H9 (cell line): Measurements from ENCODE around the gene HEG1. TPM values are rescaled to one million over a fixed set of nuclear protein-coding genes. Genes with fewer than 3 reads are reported as not detected.

Experiments
- DNase-seq: peaks from one replicate; pipeline ENCODE4 v3.0.0-alpha.2; 2017
- H2AFZ ChIP-seq: one replicate; pipeline ENCODE4 v1.6.1; 2013; ENCODE audit warnings: mild to moderate bottlenecking, low read length, control low read depth, moderate library complexity
- H2AK5ac ChIP-seq: 2 replicates; pipeline ENCODE4 v1.6.1; 2013; ENCODE audit warnings: low read length, control low read depth, mixed read lengths; ENCODE audit not compliant: insufficient read length
- H2BK120ac ChIP-seq: one replicate; pipeline ENCODE4 v1.6.1; 2013; ENCODE audit warnings: low read depth, mild to moderate bottlenecking, low read length, control low read depth, inconsistent platforms; ENCODE audit not compliant: poor library complexity, severe bottlenecking
- H2BK12ac ChIP-seq: 2 replicates; pipeline ENCODE4 v1.6.1; 2013; ENCODE audit warnings: low read length, control low read depth, mixed read lengths, low read depth; ENCODE audit not compliant: insufficient read length
- H2BK15ac ChIP-seq: 2 replicates; pipeline ENCODE4 v1.6.1; 2013; ENCODE audit warnings: low read depth, low read length, control low read depth
- H2BK20ac ChIP-seq: one replicate; pipeline ENCODE4 v1.6.1; 2013; ENCODE audit warnings: low read depth, mild to moderate bottlenecking, low read length, control low read depth, inconsistent platforms; ENCODE audit not compliant: poor library complexity, severe bottlenecking
- H2BK5ac ChIP-seq: 2 replicates; pipeline ENCODE4 v1.6.1; 2013; ENCODE audit warnings: low read length, control low read depth, mixed read lengths; ENCODE audit not compliant: insufficient read length
- H3K14ac ChIP-seq: 2 replicates; pipeline ENCODE4 v1.6.1; 2013; ENCODE audit warnings: low read length, control low read depth; ENCODE audit not compliant: insufficient read depth
- H3K18ac ChIP-seq: 2 replicates; pipeline ENCODE4 v1.6.1; 2013; ENCODE audit warnings: low read depth, mild to moderate bottlenecking, mixed read lengths, low read length, control low read depth; ENCODE audit not compliant: insufficient read length
- H3K23ac ChIP-seq: 2 replicates; pipeline ENCODE4 v1.6.1; 2013; ENCODE audit warnings: low read length, control low read depth, mixed read lengths, low read depth; ENCODE audit not compliant: insufficient read length
- H3K23me2 ChIP-seq: 2 replicates; pipeline ENCODE4 v1.6.1; 2013; ENCODE audit warnings: low read depth, mild to moderate bottlenecking, mixed read lengths, low read length, control low read depth; ENCODE audit not compliant: insufficient read length, poor library complexity, severe bottlenecking
- H3K27ac ChIP-seq: 2 replicates; pipeline ENCODE4 v1.5.1; 2013; ENCODE audit warnings: low read length, control low read depth, mixed read lengths, low read depth; ENCODE audit not compliant: insufficient read length
- H3K27me3 ChIP-seq: 2 replicates; pipeline ENCODE4 v1.6.1; 2013; ENCODE audit warnings: low read length, control low read depth, inconsistent platforms; ENCODE audit not compliant: insufficient read depth
- H3K4ac ChIP-seq: 2 replicates; pipeline ENCODE4 v1.6.1; 2013; ENCODE audit warnings: low read depth, mild to moderate bottlenecking, control low read depth, inconsistent platforms, low read length, moderate library complexity
- H3K4me1 ChIP-seq: 2 replicates; pipeline ENCODE4 v1.6.1; 2013; ENCODE audit warnings: low read length, control low read depth, inconsistent platforms; ENCODE audit not compliant: insufficient read depth
- H3K4me2 ChIP-seq: 2 replicates; pipeline ENCODE4 v1.6.1; 2013; ENCODE audit warnings: low read length, control low read depth, mixed read lengths; ENCODE audit not compliant: insufficient read length, insufficient read depth
- H3K56ac ChIP-seq: 2 replicates; pipeline ENCODE4 v1.6.1; 2013; ENCODE audit warnings: low read depth, mild to moderate bottlenecking, mixed read lengths, low read length, control low read depth; ENCODE audit not compliant: insufficient read length
- H3K79me1 ChIP-seq: 2 replicates; pipeline ENCODE4 v1.6.1; 2013; ENCODE audit warnings: low read depth, mild to moderate bottlenecking, moderate library complexity, low read length, control low read depth, inconsistent platforms; ENCODE audit not compliant: insufficient read depth, poor library complexity, severe bottlenecking
- H3K79me2 ChIP-seq: 2 replicates; pipeline ENCODE4 v1.6.1; 2013; ENCODE audit warnings: low read length, control low read depth, inconsistent platforms; ENCODE audit not compliant: insufficient read depth
- H3K9ac ChIP-seq: 2 replicates; pipeline ENCODE4 v1.6.1; 2013; ENCODE audit warnings: low read length, control low read depth, mixed read lengths; ENCODE audit not compliant: insufficient read length; ENCODE audit errors: extremely low read depth
- H3K9me3 ChIP-seq: one replicate; pipeline ENCODE4 v1.6.1; 2013; ENCODE audit warnings: low read depth, low read length, inconsistent platforms; ENCODE audit not compliant: control insufficient read depth
- H3T11ph ChIP-seq: one replicate; pipeline ENCODE4 v1.6.1; 2013; ENCODE audit warnings: mild to moderate bottlenecking, low read length, control low read depth, inconsistent platforms
- H4K20me1 ChIP-seq: one replicate; pipeline ENCODE4 v1.6.1; 2013; ENCODE audit not compliant: control insufficient read depth, insufficient read length, insufficient read depth
- H4K5ac ChIP-seq: 2 replicates; pipeline ENCODE4 v1.6.1; 2013; ENCODE audit warnings: low read depth, mild to moderate bottlenecking, mixed read lengths, low read length, control low read depth; ENCODE audit not compliant: insufficient read length
- H4K8ac ChIP-seq: replicated peaks from 2 replicates; pipeline ENCODE4 v1.6.1; 2013; ENCODE audit warnings: low read length, control low read depth, mixed read lengths, low read depth; ENCODE audit not compliant: insufficient read length
- H4K91ac ChIP-seq: 2 replicates; pipeline ENCODE4 v1.6.1; 2013; ENCODE audit warnings: low read depth, mild to moderate bottlenecking, moderate library complexity, mixed read lengths, low read length, control low read depth; ENCODE audit not compliant: insufficient read length
- H3K27ac Mint-ChIP-seq, 3 experiments: 2 replicates in 2 of 3; 3 replicates in 1 of 3; pipeline ENCODE4 v1.8.0; 2020 to 2021; ENCODE audit warnings: mixed read lengths in 3 of 3, mild to moderate bottlenecking in 1 of 3, moderate library complexity in 1 of 3
- H3K27me3 Mint-ChIP-seq: 2 replicates; pipeline ENCODE4 v1.8.0; 2021; ENCODE audit warnings: low read depth, mild to moderate bottlenecking, moderate library complexity, mixed read lengths
- H3K36me3 Mint-ChIP-seq, 3 experiments: 2 replicates in 2 of 3; 3 replicates in 1 of 3; pipeline ENCODE4 v1.8.0; 2020 to 2021; ENCODE audit warnings: low read depth in 3 of 3, mixed read lengths in 3 of 3; ENCODE audit not compliant: insufficient read depth in 1 of 3
- H3K4me1 Mint-ChIP-seq, 2 experiments: 2 replicates each; pipeline ENCODE4 v1.8.0; 2020; ENCODE audit warnings: mixed read lengths in 2 of 2
- H3K4me3 Mint-ChIP-seq, 2 experiments: 2 replicates in 1 of 2; 3 replicates in 1 of 2; pipeline ENCODE4 v1.8.0; 2020 to 2021; ENCODE audit warnings: mild to moderate bottlenecking in 2 of 2, mixed read lengths in 2 of 2, moderate library complexity in 1 of 2
- H3K9me3 Mint-ChIP-seq, 2 experiments: 2 replicates in 1 of 2; 3 replicates in 1 of 2; pipeline ENCODE4 v1.8.0; 2020; ENCODE audit warnings: mild to moderate bottlenecking in 2 of 2, mixed read lengths in 2 of 2, moderate library complexity in 1 of 2
- CTCF ChIP-seq: fragments of 200-600 bp; sonication (generic); conservative IDR thresholded peaks from 3 replicates; pipeline ENCODE4 v1.8.0; 2021; ENCODE audit warnings: antibody characterized with exemption, mild to moderate bottlenecking
- WGBS: extraction: QIAGEN DNeasy Blood & Tissue Kit; methylation state at CpG from one replicate; pipeline ENCODE4 v1.1.7; 2013; ENCODE audit warnings: missing lambda C conversion rate, low lambda C conversion rate, mixed read lengths; ENCODE audit not compliant: insufficient read length; ENCODE audit errors: extremely low coverage; 5-methylcytosine and 5-hydroxymethylcytosine counted together
- total RNA-seq: library from RNA; stranded (reverse); gene quantifications from 2 replicates; pipeline ENCODE4 v1.2.1, GENCODE V29; 2021

HEG1 gene
- total RNA-seq, 1 experiment from 2014 or later = 10.3 TPM

GRCh38 chr3:124924741-124925140, 131.1 kb downstream of the HEG1 start:
- Histone ChIP-seq H4K91ac (no peak overlapping the region), H2AK5ac (no peak overlapping the region), H3K4me1 (no peaks in the 10 kb centered on the region), H3K9me3 (no peaks in the 10 kb centered on the region), H3T11ph (no peak overlapping the region), H2BK20ac (no peak overlapping the region), H3K9ac (no peak overlapping the region), H2BK5ac (no peak overlapping the region), H3K4me2 (no peak overlapping the region), H4K8ac (no peak overlapping the region), H3K27ac (no peak overlapping the region), H3K14ac (no peak overlapping the region), H3K23me2 (no peaks in the 10 kb centered on the region), H2BK12ac (no peak overlapping the region), H3K18ac (no peak overlapping the region), H3K56ac (no peak overlapping the region), H2BK120ac (no peak overlapping the region), H3K79me1 (no peaks in the 10 kb centered on the region), H2BK15ac (no peak overlapping the region), H3K4ac (no peak overlapping the region), H4K20me1 (no peaks in the 10 kb centered on the region), H3K27me3 (no peaks in the 10 kb centered on the region), H4K5ac (no peak overlapping the region), H2AFZ (no peak overlapping the region), H3K23ac (no peak overlapping the region), H3K79me2 (no peaks in the 10 kb centered on the region)
- no CpG with 5 or more reads among the region's 2 CpGs for WGBS
- no peaks in the 10 kb centered on the region; the same call in 1 of the 2 replicates for H3K27me3 Mint-ChIP-seq
- no peaks in the 10 kb centered on the region for H3K4me1 Mint-ChIP-seq
- no peak overlapping the region for H3K4me3 Mint-ChIP-seq
- no peaks in the 10 kb centered on the region for H3K9me3 Mint-ChIP-seq
- no peak for DNase-seq
- no peak for TF ChIP-seq CTCF
- no peak overlapping the region for H3K27ac Mint-ChIP-seq
- no peaks in the 10 kb centered on the region for H3K36me3 Mint-ChIP-seq
